HepG2 (cell line): ENCODE measurements around the gene NCR3LG1. TPM values are rescaled to one million over a fixed set of nuclear protein-coding genes. Genes with fewer than 3 reads are reported as not detected.

ENCODE experiments used
- ATAC-seq: fragments of 200-7000 bp; cut with Tn5 transposase; 3 replicates; pipeline ENCODE4 v1.9.1; 2020; ENCODE audit warnings: mild to moderate bottlenecking, moderate library complexity
- BruUV-seq: library from RNA; stranded (reverse); fragments of 400-500 nt; replicated peaks from 2 replicates; lab custom pipeline; 2021; lab: Mats Ljungman, UMichigan
- CTCF ChIA-PET: fragments of 300-600 bp; formaldehyde crosslinking; extraction: SDS; loops from one replicate; lab custom pipeline; 2021; ENCODE audit warnings: low total read pairs, inconsistent platforms, low intra/inter-chr PET ratio; lab: Yijun Ruan, JAX
- POLR2A ChIA-PET: fragments of 350-600 bp; sonication (Branson Sonifier 250); formaldehyde crosslinking; loops from one replicate; lab custom pipeline; 2020; ENCODE audit warnings: antibody characterized with exemption, inconsistent platforms; lab: Yijun Ruan, JAX
- DNase-seq: peaks from one replicate; pipeline ENCODE4 v3.0.0-alpha.2; 2015; ENCODE audit warnings: low spot score
- FAIRE-seq: peaks from 3 replicates; lab custom pipeline; 2011; peaks lifted over from hg19 to GRCh38; lab: Jason Lieb, UNC
- H2AFZ ChIP-seq: one replicate; pipeline ENCODE4 v1.6.1; 2011; ENCODE audit warnings: low read length, inconsistent platforms
- H3K27ac ChIP-seq: fragments of 300-600 bp; 3 replicates; pipeline ENCODE4 v1.8.0; 2011; ENCODE audit warnings: mixed run types, mild to moderate bottlenecking, mixed read lengths, low read length, inconsistent platforms; ENCODE audit not compliant: insufficient read depth; ENCODE audit errors: extremely low read length
- H3K27me3 ChIP-seq, 2 experiments: fragments of 200-600 bp in 1 of 2; 2 replicates in 1 of 2; 3 replicates in 1 of 2; pipeline versions ENCODE4 v1.6.0 to v1.8.0; 2011; ENCODE audit warnings: low read length in 2 of 2, mild to moderate bottlenecking in 2 of 2, moderate library complexity in 2 of 2, inconsistent platforms in 1 of 2; ENCODE audit not compliant: insufficient read depth in 2 of 2, control insufficient read depth in 1 of 2
- H3K36me3 ChIP-seq, 2 experiments: fragments of 200-600 bp in 1 of 2; replicated peaks in 1 of 2; 2 replicates in 1 of 2; 3 replicates in 1 of 2; pipeline versions ENCODE4 v1.5.1 to v1.8.0; 2011; ENCODE audit warnings: low read length in 2 of 2, inconsistent platforms in 1 of 2; ENCODE audit not compliant: insufficient read depth in 2 of 2, control insufficient read depth in 1 of 2
- H3K4me1 ChIP-seq: 2 replicates; pipeline ENCODE4 v1.5.1; 2012; ENCODE audit warnings: low read length, inconsistent platforms; ENCODE audit not compliant: insufficient read depth
- H3K4me2 ChIP-seq: 2 replicates; pipeline ENCODE4 v1.6.0; 2011; ENCODE audit warnings: low read depth, low read length, inconsistent platforms
- H3K4me3 ChIP-seq, 3 experiments: fragments of 200-600 bp in 1 of 3; sonication (generic), shearing (Covaris generic) in 1 of 3; replicated peaks in 1 of 3; 2 replicates each; pipeline ENCODE4 v1.5.1; 2011 to 2016; ENCODE audit warnings: low read length in 3 of 3, inconsistent platforms in 2 of 3, low read depth in 2 of 3, mild to moderate bottlenecking in 2 of 3, control low read depth in 1 of 3, mixed read lengths in 1 of 3; ENCODE audit not compliant: insufficient read depth in 1 of 3
- H3K79me2 ChIP-seq: one replicate; pipeline ENCODE4 v1.6.1; 2011; ENCODE audit warnings: low read length, inconsistent platforms; ENCODE audit not compliant: insufficient read depth
- H3K9ac ChIP-seq: 2 replicates; pipeline ENCODE4 v1.6.0; 2011; ENCODE audit warnings: mild to moderate bottlenecking, low read depth, low read length, inconsistent platforms; ENCODE audit not compliant: insufficient read depth
- H3K9me3 ChIP-seq: 2 replicates; pipeline ENCODE4 v1.5.1; 2012; ENCODE audit warnings: mild to moderate bottlenecking, low read length
- H4K20me1 ChIP-seq: 2 replicates; pipeline ENCODE4 v1.6.0; 2011; ENCODE audit warnings: inconsistent platforms, mild to moderate bottlenecking, low read length, moderate library complexity; ENCODE audit not compliant: insufficient read depth
- ARID4A ChIP-seq: sonication (generic); formaldehyde crosslinking; IDR thresholded peaks from 2 replicates; pipeline ENCODE4 v1.5.0; 2020; ENCODE audit warnings: mild to moderate bottlenecking, missing genetic modification reagents, borderline replicate concordance
- GMEB2 ChIP-seq: IDR thresholded peaks from 2 replicates; pipeline ENCODE4 v1.6.1; 2016; ENCODE audit warnings: missing biosample characterization, missing genetic modification reagents, low read depth
- MAFG ChIP-seq: sonication (generic); formaldehyde crosslinking; IDR thresholded peaks from 2 replicates; pipeline ENCODE4 v1.5.1; 2020; ENCODE audit warnings: mild to moderate bottlenecking, missing genetic modification reagents
- RCOR2 ChIP-seq: IDR thresholded peaks from 2 replicates; pipeline ENCODE4 v1.6.1; 2016; ENCODE audit warnings: missing biosample characterization, missing genetic modification reagents
- RNF2 ChIP-seq: fragments of 450-650 bp; conservative IDR thresholded peaks from 2 replicates; pipeline ENCODE4 v1.6.1; 2016; ENCODE audit warnings: low read depth
- WIZ ChIP-seq: sonication (generic); formaldehyde crosslinking; IDR thresholded peaks from 2 replicates; pipeline ENCODE4 v1.5.1; 2020; ENCODE audit warnings: mild to moderate bottlenecking, missing genetic modification reagents
- ZNF577 ChIP-seq: sonication (generic); formaldehyde crosslinking; IDR thresholded peaks from 2 replicates; pipeline ENCODE4 v1.4.0; 2020; ENCODE audit warnings: mild to moderate bottlenecking, low read depth, missing genetic modification reagents, borderline replicate concordance
- ZNF788 ChIP-seq: sonication (generic); formaldehyde crosslinking; IDR thresholded peaks from 2 replicates; pipeline ENCODE4 v1.5.0; 2020; ENCODE audit warnings: mild to moderate bottlenecking, missing genetic modification reagents, borderline replicate concordance
- WGBS: methylation state at CpG from one replicate; pipeline ENCODE4 v1.1.6; 2017; ENCODE audit warnings: low lambda C conversion rate; 5-methylcytosine and 5-hydroxymethylcytosine counted together
- in situ Hi-C: cut with HindIII; loops from 2 replicates; pipeline ENCODE4 v1.10.0; 2017; ENCODE audit warnings: low pct_unique_long_range_greater_than_20kb; ENCODE audit not compliant: extremely low pct_ligation_motif_present
- intact Hi-C: fragments of 100-400 bp; cut with micrococcal nuclease; formaldehyde crosslinking; loops from one replicate; pipeline ENCODE4 v1.10.0; 2022; ENCODE audit not compliant: unreplicated experiment
- polyA plus RNA-seq, 8 experiments: library from polyadenylated mRNA; depleted of rRNA in 3 of 8; stranded (reverse) in 7 of 8; unstranded in 1 of 8; fragments of >200 nt; fragmentation: Illumina TruSeq in 4 of 8; extraction: Trizol in 4 of 8; gene quantifications; 2 replicates each; pipeline versions ENCODE4 v1.2.1 to v1.2.3, GENCODE V29; 2011 to 2016; ENCODE audit warnings: low read depth in 4 of 8, missing spikeins in 1 of 8, mixed read lengths in 1 of 8; ENCODE audit not compliant: insufficient read depth in 1 of 8
- total RNA-seq, 5 experiments: library from RNA; depleted of rRNA; stranded (reverse); fragments of >200 nt; fragmentation: Illumina TruSeq; extraction: Trizol; gene quantifications; 2 replicates each; pipeline ENCODE4 v1.2.3, GENCODE V29; 2016; ENCODE audit warnings: low read depth in 1 of 5

Gene NCR3LG1
- total and polyA plus RNA-seq, 2 of the 13 experiments (the other 11 are each of a cell fraction or from before 2014, with no cell fraction given) = 16.1 to 25.1 TPM

- H3K9me3 ChIP-seq = no peaks in the 10 kb centered on the region
- CTCF ChIA-PET = no interaction called here
- H2AFZ ChIP-seq = no peak overlapping the region
Measured at GRCh38 chr11:17314904-17315426, 36.6 kb upstream of the NCR3LG1 start.

More at GRCh38 chr11:17314904-17315426, 36.6 kb upstream of the NCR3LG1 start:
- H3K9ac ChIP-seq = no peak overlapping the region
- BruUV-seq = no TSS peak
- H4K20me1 ChIP-seq = no peaks in the 10 kb centered on the region
- ATAC-seq = no peak
- intact Hi-C loops = no loop called here
- H3K4me1 ChIP-seq = no peaks in the 10 kb centered on the region
- H3K4me3 ChIP-seq = no peak overlapping the region
- H3K27ac ChIP-seq = no peak overlapping the region
- peaks cover 0 to 15% of the 10 kb centered on the region in 2 experiments; a peak in 1 of 5 replicates for H3K36me3 ChIP-seq
- no peak for TF ChIP-seq ARID4A
- no peak for TF ChIP-seq ZNF577 (CRISPR knock-in tag)
- TF ChIP-seq WIZ (CRISPR knock-in tag) = no peak
- TF ChIP-seq MAFG = no peak
- TF ChIP-seq RNF2 = no peak
- no peak for TF ChIP-seq ZNF788 (CRISPR knock-in tag)
- TF ChIP-seq GMEB2 (CRISPR knock-in tag) = no peak
- no peak for TF ChIP-seq RCOR2 (CRISPR knock-in tag)
- H3K4me2 ChIP-seq = no peak overlapping the region
- no peaks in the 10 kb centered on the region for H3K27me3 ChIP-seq
- no peaks in the 10 kb centered on the region for H3K79me2 ChIP-seq
- no peak for DNase-seq
- FAIRE-seq = no peak
- 94% methylated on average over 1 of the region's 1 CpG for WGBS
- POLR2A ChIA-PET = no interaction called here
- in situ Hi-C loops = no loop called here
